Keratinocyte (primary cell): ENCODE measurements around the gene BBOX1. TPM values are rescaled to one million over a fixed set of nuclear protein-coding genes. Genes with fewer than 3 reads are reported as not detected.

Experiments
- DNase-seq: peaks from one replicate; pipeline ENCODE4 v3.0.0-alpha.2; 2011; ENCODE audit warnings: low read depth, missing footprints, low spot score
- FAIRE-seq: peaks from 2 replicates; lab custom pipeline; 2011; peaks lifted over from hg19 to GRCh38; lab: Jason Lieb, UNC
- H2AFZ ChIP-seq: 2 replicates; pipeline ENCODE4 v1.6.0; 2012; ENCODE audit warnings: low read length, control low read depth, inconsistent platforms; ENCODE audit not compliant: control insufficient read depth
- H3K27ac ChIP-seq: 2 replicates; pipeline ENCODE4 v1.5.1; 2011; ENCODE audit warnings: low read length; ENCODE audit not compliant: control insufficient read depth, insufficient read depth
- H3K27me3 ChIP-seq: 3 replicates; pipeline ENCODE4 v1.6.0; 2011; ENCODE audit warnings: low read length; ENCODE audit not compliant: control insufficient read depth, insufficient read depth; ENCODE audit errors: extremely low read depth
- H3K36me3 ChIP-seq, 2 experiments: 2 replicates in 1 of 2; 3 replicates in 1 of 2; pipeline ENCODE4 v1.5.1; 2011; ENCODE audit warnings: low read length in 2 of 2, mild to moderate bottlenecking in 1 of 2; ENCODE audit not compliant: control insufficient read depth in 2 of 2, insufficient read depth in 2 of 2; ENCODE audit errors: extremely low read depth in 1 of 2
- H3K4me1 ChIP-seq: 3 replicates; pipeline ENCODE4 v1.5.1; 2011; ENCODE audit warnings: low read length; ENCODE audit not compliant: control insufficient read depth, insufficient read depth; ENCODE audit errors: extremely low read depth
- H3K4me2 ChIP-seq: 3 replicates; pipeline ENCODE4 v1.6.0; 2011; ENCODE audit warnings: low read depth, low read length; ENCODE audit not compliant: control insufficient read depth, insufficient read depth; ENCODE audit errors: extremely low read depth
- H3K4me3 ChIP-seq, 3 experiments: fragments of 200-600 bp in 1 of 3; sonication (generic) in 1 of 3; 2 replicates in 2 of 3; 3 replicates in 1 of 3; pipeline ENCODE4 v1.5.1; 2011 to 2016; ENCODE audit warnings: low read length in 3 of 3, mild to moderate bottlenecking in 3 of 3, control low read depth in 2 of 3, inconsistent platforms in 1 of 3, low read depth in 1 of 3, mixed read lengths in 1 of 3, mixed run types in 1 of 3, moderate library complexity in 1 of 3; ENCODE audit not compliant: control insufficient read depth in 2 of 3, insufficient read depth in 2 of 3; ENCODE audit errors: extremely low read depth in 1 of 3
- H3K79me2 ChIP-seq: 2 replicates; pipeline ENCODE4 v1.6.0; 2012; ENCODE audit warnings: low read length; ENCODE audit not compliant: control insufficient read depth, insufficient read depth
- H3K9ac ChIP-seq: 3 replicates; pipeline ENCODE4 v1.6.0; 2011; ENCODE audit warnings: low read length; ENCODE audit not compliant: control insufficient read depth, insufficient read depth; ENCODE audit errors: extremely low read depth
- H3K9me1 ChIP-seq: 3 replicates; pipeline ENCODE4 v1.6.0; 2011; ENCODE audit warnings: low read length; ENCODE audit not compliant: control insufficient read depth, insufficient read depth; ENCODE audit errors: extremely low read depth
- H3K9me3 ChIP-seq: 2 replicates; pipeline ENCODE4 v1.5.1; 2012; ENCODE audit warnings: low read depth, low read length; ENCODE audit not compliant: control insufficient read depth
- H4K20me1 ChIP-seq: 3 replicates; pipeline ENCODE4 v1.6.0; 2011; ENCODE audit warnings: low read length; ENCODE audit not compliant: control insufficient read depth, insufficient read depth; ENCODE audit errors: extremely low read depth
- EZH2 ChIP-seq: IDR thresholded peaks from one replicate; pipeline ENCODE4 v1.6.1; 2012; ENCODE audit warnings: inconsistent platforms, mild to moderate bottlenecking, low read length, moderate library complexity
- dilution Hi-C: fragments of 300-500 bp; cut with MboI; formaldehyde crosslinking; loops from one replicate; pipeline ENCODE4 v1.7.0; 2020; ENCODE audit warnings: low sequenced_read_pairs; ENCODE audit not compliant: extremely low pct_ligation_motif_present
- polyA plus RNA-seq, 5 experiments: library from polyadenylated mRNA; depleted of rRNA in 3 of 5; stranded (reverse) in 3 of 5; stranded (forward) in 1 of 5; unstranded in 1 of 5; fragments of >200 nt; gene quantifications; 1 replicate in 1 of 5; 2 replicates in 3 of 5; 3 replicates in 1 of 5; pipeline versions ENCODE4 v1.2.1 to v1.2.3, GENCODE V29; 2011 to 2012; ENCODE audit warnings: missing spikeins in 2 of 5, low read depth in 1 of 5, low replicate concordance in 1 of 5
- TF ChIP-seq, protein P1 (sequence below), 3 experiments: IDR thresholded peaks in 1 of 3; conservative IDR thresholded peaks in 1 of 3; optimal IDR thresholded peaks in 1 of 3; 2 replicates in 2 of 3; 3 replicates in 1 of 3; pipeline versions ENCODE3 to v1.5.1; 2011; ENCODE audit warnings: low read length in 3 of 3, mild to moderate bottlenecking in 3 of 3, moderate library complexity in 2 of 3, control low read depth in 1 of 3, inconsistent platforms in 1 of 3; ENCODE audit not compliant: insufficient read depth in 2 of 3; ENCODE audit errors: extremely low read depth in 1 of 3

The BBOX1 gene
- polyA plus RNA-seq, 1 donor (not counting 4 experiments of a cell fraction or from before 2014, with no cell fraction given), result 2.4 TPM

DNA sequence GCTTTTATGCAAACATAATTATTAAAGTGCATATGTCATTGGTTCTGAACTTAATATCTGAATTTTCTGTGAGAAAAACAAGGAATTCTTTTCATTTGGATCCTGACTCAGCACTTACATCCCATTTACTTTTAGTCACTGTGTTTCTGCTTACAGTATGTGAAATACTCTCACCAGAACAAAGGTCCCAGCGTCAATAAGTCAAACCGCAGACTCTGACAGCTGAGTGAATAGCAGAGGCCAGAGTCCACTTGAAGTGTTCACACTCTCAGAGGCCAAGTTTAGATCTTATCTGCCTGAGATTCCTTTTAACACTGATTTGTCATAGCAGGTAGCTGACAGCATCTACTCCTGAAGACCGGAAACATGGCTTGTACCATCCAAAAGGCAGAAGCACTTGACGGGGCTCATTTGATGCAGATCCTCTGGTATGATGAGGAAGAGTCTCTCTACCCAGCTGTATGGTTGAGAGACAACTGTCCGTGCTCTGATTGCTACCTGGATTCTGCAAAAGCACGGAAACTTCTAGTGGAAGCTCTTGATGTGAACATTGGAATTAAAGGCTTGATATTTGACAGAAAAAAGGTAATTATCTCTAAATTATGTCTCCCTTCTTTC lies 14.6 kb downstream of the BBOX1 start:
- DNase-seq, result no peak
- Histone ChIP-seq H3K27me3 (no peaks in the 10 kb centered on the region), H2AFZ (no peak overlapping the region), H3K9me1 (no peaks in the 10 kb centered on the region), H3K9me3 (no peaks in the 10 kb centered on the region), H3K79me2 (no peaks in the 10 kb centered on the region), H4K20me1 (no peaks in the 10 kb centered on the region), H3K4me1 (no peaks in the 10 kb centered on the region), H3K36me3 (no peaks in the 10 kb centered on the region), H3K9ac (no peak overlapping the region), H3K27ac (no peak overlapping the region), H3K4me3 (no peak overlapping the region), H3K4me2 (no peak overlapping the region)
- no peak for TF ChIP-seq EZH2
- TF ChIP-seq, protein P1, sequence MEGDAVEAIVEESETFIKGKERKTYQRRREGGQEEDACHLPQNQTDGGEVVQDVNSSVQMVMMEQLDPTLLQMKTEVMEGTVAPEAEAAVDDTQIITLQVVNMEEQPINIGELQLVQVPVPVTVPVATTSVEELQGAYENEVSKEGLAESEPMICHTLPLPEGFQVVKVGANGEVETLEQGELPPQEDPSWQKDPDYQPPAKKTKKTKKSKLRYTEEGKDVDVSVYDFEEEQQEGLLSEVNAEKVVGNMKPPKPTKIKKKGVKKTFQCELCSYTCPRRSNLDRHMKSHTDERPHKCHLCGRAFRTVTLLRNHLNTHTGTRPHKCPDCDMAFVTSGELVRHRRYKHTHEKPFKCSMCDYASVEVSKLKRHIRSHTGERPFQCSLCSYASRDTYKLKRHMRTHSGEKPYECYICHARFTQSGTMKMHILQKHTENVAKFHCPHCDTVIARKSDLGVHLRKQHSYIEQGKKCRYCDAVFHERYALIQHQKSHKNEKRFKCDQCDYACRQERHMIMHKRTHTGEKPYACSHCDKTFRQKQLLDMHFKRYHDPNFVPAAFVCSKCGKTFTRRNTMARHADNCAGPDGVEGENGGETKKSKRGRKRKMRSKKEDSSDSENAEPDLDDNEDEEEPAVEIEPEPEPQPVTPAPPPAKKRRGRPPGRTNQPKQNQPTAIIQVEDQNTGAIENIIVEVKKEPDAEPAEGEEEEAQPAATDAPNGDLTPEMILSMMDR (optimal IDR thresholded peaks at IDR 0.05 in 1 of 3, IDR thresholded peaks at IDR 0.05 in 1 of 3, conservative IDR thresholded peaks at IDR 0.05 in 1 of 3; ENCODE audit: extremely low read depth in 1 of 3, insufficient read depth in 2 of 3, low read length in 3 of 3), result no peak
- dilution Hi-C loops, result no loop called here
- FAIRE-seq, result no peak

DNA sequence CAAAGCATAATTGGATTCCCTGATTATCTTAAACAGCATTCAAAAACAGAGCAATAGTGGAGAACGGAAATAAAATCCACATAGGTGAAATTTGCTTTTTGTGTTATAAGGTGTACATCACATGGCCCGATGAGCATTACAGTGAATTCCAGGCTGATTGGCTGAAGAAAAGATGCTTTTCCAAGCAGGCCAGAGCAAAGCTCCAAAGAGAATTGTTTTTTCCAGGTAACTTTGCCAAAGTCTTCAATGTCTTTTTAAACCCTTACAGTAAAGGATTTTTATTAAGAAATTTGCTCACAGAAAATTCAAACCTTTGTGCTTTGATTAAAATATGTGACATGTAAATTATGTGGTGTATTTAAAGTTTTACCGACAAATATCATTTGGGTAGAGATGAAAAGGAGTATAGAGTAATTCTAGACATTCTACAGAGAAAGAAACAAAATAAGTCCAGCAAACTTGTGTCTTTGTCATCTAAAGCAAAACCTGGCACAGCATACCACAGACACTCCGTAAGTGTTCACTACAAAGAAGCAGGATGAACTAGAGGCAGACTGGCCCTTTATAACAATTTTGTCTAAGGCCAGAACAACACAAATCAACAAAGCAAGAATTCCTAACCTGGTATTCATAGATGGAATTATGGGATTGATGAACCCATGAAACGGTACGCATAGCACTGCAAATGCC lies 16.6 kb downstream of the BBOX1 start:
- TF ChIP-seq, protein P1 (optimal IDR thresholded peaks at IDR 0.05 in 1 of 3, IDR thresholded peaks at IDR 0.05 in 1 of 3, conservative IDR thresholded peaks at IDR 0.05 in 1 of 3; ENCODE audit: extremely low read depth in 1 of 3, insufficient read depth in 2 of 3, low read length in 3 of 3), result no peak
- no peak for TF ChIP-seq EZH2
- no peaks in the 10 kb centered on the region for H3K27me3 ChIP-seq
- dilution Hi-C loops, result no loop called here
- no peak overlapping the region for H3K9ac ChIP-seq
- H3K9me1 ChIP-seq, result no peaks in the 10 kb centered on the region
- H3K36me3 ChIP-seq, result no peaks in the 10 kb centered on the region
- no peaks in the 10 kb centered on the region for H4K20me1 ChIP-seq
- H3K9me3 ChIP-seq, result no peaks in the 10 kb centered on the region
- H3K4me2 ChIP-seq, result no peak overlapping the region
- H3K79me2 ChIP-seq, result no peaks in the 10 kb centered on the region
- no peak overlapping the region for H3K27ac ChIP-seq
- H3K4me3 ChIP-seq, result no peak overlapping the region
- H2AFZ ChIP-seq, result no peak overlapping the region
- DNase-seq, result no peak
- FAIRE-seq, result no peak
- H3K4me1 ChIP-seq, result no peaks in the 10 kb centered on the region
